Endothelial cell of umbilical vein (primary cell): ENCODE measurements around the gene SH3BP1.

ENCODE experiments used
- CTCF ChIP-seq, 2 donors: IDR thresholded peaks; 1 replicate in 1 of 2; 2 replicates in 1 of 2; pipeline ENCODE4 v1.5.1; 2011; ENCODE audit warnings: low read length in 2 of 2, mild to moderate bottlenecking in 2 of 2, moderate library complexity in 2 of 2, control low read depth in 1 of 2, inconsistent platforms in 1 of 2, low read depth in 1 of 2; ENCODE audit not compliant: insufficient read depth in 1 of 2; ENCODE audit errors: extremely low read depth in 1 of 2
- EZH2 ChIP-seq: IDR thresholded peaks from 2 replicates; pipeline ENCODE4 v1.6.1; 2012; ENCODE audit warnings: borderline replicate concordance, low read depth, mild to moderate bottlenecking, moderate library complexity, low read length, inconsistent platforms; ENCODE audit not compliant: severe bottlenecking
- FOS ChIP-seq: IDR thresholded peaks from 2 replicates; pipeline ENCODE4 v1.6.1; 2011; ENCODE audit warnings: mild to moderate bottlenecking, low read length, moderate library complexity, borderline replicate concordance; ENCODE audit not compliant: insufficient read depth
- GATA2 ChIP-seq: IDR thresholded peaks from 2 replicates; pipeline ENCODE4 v1.7.0; 2011; ENCODE audit warnings: low read depth, mild to moderate bottlenecking, moderate library complexity, mixed read lengths, low read length; ENCODE audit not compliant: insufficient read length, insufficient read depth
- MAX ChIP-seq: IDR thresholded peaks from 2 replicates; pipeline ENCODE4 v1.6.1; 2011; ENCODE audit not compliant: insufficient read depth, insufficient read length
- MYC ChIP-seq: IDR thresholded peaks from one replicate; pipeline ENCODE4 v1.6.1; 2011; ENCODE audit warnings: mild to moderate bottlenecking, low read depth, low read length
- POLR2A ChIP-seq: IDR thresholded peaks from 2 replicates; pipeline ENCODE4 v1.6.1; 2012; ENCODE audit warnings: low read depth, mild to moderate bottlenecking, control low read depth, low read length
- POLR2AphosphoS5 ChIP-seq: IDR thresholded peaks from 2 replicates; pipeline ENCODE4 v1.6.1; 2012; ENCODE audit warnings: low read depth, mild to moderate bottlenecking, control low read depth, low read length, moderate library complexity; ENCODE audit not compliant: insufficient read depth

GRCh38 chr22:37619991-37620390 lies 19.5 kb upstream of the SH3BP1 start:
- TF ChIP-seq CTCF (IDR thresholded peaks at IDR 0.05; ENCODE audit: extremely low read depth in 1 of 2, insufficient read depth in 1 of 2, low read depth in 1 of 2, low read length in 2 of 2) (no peak), MAX (no peak), FOS (no peak), POLR2AphosphoS5 (no peak), GATA2 (no peak), POLR2A (no peak), EZH2 (no peak), MYC (no peak)
